ENCODE data around the gene CFHR2.
A peak's percentile ranks its signal among the peaks of the same experiment; 100 is the strongest.
"Not testable (repeated sequence)": the region's sequence is repeated elsewhere in the genome, so short reads cannot be mapped to it uniquely, and the experiment has no call there.

Gene CFHR2

GRCh38 chr1:196943568-196943967 lies at the start of gene CFHR2:
Gene CFHR2, plus strand, starts transcription at chr1:196943738. Its CDS starts 143 bp downstream, at chr1:196943881.
- DNase-seq = not testable (repeated sequence)

- DNase-seq = no peak
These were observed 47.2 kb upstream of the CFHR2 start for GRCh38 chr1:196896355-196896754.

GRCh38 chr1:196897158-196897828 lies 46.2 kb upstream of the CFHR2 start:
- DNase-seq = no peak

DNA sequence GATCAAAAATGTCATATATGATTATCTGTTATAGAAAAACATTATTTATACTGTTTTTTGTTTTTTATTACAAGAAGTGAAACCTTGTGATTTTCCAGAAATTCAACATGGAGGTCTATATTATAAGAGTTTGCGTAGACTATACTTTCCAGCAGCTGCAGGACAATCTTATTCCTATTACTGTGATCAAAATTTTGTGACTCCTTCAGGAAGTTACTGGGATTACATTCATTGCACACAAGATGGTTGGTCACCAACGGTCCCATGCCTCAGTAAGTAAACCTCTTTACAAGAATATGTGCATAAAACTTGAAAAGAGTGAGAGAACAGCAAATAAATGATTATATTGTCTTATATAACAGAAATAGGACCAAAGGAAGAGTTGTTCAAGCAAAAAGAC lies 41.2 kb upstream of the CFHR2 start:
- no peak for DNase-seq

- no peak for DNase-seq
These were observed 33.3 kb upstream of the CFHR2 start for GRCh38 chr1:196910215-196910614.

GRCh38 chr1:196912283-196912682 lies 31.3 kb upstream of the CFHR2 start:
- DNase-seq = not testable (repeated sequence)

GRCh38 chr1:196926839-196927238 lies 16.7 kb upstream of the CFHR2 start:
- DNase-seq = not testable (repeated sequence)

DNA sequence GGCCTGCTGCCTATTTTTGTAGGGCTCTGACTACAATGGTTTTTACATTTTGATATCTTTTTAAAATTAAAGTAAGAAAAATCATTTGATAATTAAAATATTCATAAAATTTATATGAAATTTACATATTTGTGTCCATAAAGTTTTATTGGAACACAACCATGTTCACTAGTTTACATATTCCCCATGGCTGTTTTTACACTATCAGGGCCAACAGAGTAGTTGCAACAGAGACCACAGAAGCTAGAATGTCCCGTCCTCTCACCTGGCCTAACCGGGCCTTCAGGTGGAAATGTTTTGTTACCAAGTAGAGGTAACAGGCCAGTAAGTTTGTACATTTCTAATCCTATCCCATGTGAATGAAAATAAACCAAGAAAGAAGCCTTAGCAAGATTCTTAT lies 10.7 kb upstream of the CFHR2 start:
- not testable (repeated sequence) for DNase-seq

DNA sequence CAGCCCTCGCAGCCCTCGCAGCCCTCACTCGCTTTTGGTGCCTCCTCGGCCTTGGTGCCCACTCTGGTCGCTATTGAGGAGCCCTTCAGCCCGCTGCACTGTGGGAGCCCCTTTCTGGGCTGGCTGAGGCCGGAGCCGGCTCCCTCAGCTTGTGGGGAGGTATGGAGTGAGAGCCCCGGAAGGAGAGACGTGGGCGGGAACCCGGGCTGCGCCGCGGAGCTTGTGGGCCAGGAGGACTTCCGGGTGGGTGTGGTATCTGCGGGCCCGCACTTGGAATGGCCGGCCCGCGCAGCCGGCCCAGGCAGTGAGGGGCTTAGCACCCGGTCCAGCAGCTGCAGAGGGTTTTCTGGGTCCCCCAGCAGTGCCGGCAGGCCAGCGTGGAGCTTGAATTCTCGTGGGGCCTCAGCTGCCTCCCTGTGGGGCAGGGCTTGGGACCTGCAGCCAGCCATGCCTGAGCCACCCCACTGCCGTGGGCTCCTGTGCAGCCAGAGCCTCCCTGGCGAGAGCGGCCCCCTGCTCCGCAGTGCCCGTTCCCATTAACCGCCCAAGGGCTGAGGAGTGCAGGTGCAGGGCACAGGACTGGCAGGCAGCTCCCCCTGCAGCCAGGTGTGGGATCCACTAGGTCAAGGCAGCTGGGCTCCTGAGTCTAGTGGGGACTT lies 9.9 kb upstream of the CFHR2 start:
- no peak for DNase-seq

DNA sequence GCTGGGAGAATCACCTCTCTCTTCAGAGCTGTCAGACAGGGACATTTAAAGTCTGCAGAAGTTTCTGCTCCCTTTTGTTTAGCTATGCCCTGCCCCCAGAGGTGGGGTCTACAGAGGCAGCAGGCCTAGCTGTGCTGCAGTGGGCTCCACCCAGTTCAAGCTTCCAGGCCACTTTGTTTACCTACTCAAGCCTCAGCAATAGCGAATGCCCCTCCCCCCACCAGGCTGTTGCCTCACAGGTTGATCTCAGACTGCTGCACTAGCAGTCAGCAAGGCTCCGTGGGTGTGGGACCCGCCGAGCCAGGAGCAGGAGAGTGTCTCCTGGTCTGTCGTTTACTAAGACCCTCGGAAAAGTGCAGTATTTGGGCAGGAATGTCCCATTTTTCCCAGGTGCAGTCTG lies 2.1 kb upstream of the CFHR2 start:
- not testable (repeated sequence) for DNase-seq

GRCh38 chr1:196951711-196952394 lies 8.3 kb downstream of the CFHR2 start:
- DNase-seq = no peak

DNA sequence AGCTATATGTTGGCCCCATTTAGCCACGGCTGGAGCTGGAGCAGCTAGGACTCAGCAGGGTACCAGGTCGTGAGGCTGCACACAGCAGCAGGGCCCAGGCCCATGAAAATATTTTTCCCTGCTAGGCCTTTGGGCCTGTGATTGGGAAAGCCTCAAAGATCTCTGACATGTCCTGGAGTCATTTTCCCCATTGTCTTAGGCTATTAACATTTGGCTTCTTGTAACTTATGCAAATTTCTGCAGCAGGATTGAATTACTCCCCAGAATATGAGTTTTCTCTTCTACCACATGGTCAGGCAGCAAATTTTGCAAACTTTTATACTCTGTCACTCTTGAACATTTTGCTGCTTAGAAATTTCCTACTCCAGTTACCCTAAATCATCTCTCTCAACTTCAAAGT lies 11.2 kb downstream of the CFHR2 start:
- no peak for DNase-seq

DNA sequence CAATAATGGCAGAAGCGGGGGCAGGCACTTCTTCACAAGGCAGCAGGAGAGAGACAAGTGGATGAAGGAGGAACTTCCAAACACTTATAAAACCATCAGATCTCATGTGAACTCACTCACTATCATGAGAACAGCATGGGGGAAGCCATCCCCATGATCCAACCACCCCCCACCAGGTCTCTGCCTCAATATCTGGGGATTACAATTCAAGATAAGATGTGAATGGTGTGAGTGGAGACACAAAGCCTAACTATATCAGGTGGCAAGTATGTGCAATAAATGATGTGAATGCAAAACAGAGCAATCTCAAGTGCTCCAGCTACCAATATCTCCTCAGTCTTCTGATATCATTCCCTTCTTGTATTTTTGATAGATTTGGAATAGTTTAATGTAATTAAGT lies 12.4 kb downstream of the CFHR2 start:
- DNase-seq = no peak

- no peak for DNase-seq
These were observed 17.3 kb downstream of the CFHR2 start for GRCh38 chr1:196960854-196961253.

GRCh38 chr1:196970182-196970581 lies 26.6 kb downstream of the CFHR2 start:
- DNase-seq = no peak

DNA sequence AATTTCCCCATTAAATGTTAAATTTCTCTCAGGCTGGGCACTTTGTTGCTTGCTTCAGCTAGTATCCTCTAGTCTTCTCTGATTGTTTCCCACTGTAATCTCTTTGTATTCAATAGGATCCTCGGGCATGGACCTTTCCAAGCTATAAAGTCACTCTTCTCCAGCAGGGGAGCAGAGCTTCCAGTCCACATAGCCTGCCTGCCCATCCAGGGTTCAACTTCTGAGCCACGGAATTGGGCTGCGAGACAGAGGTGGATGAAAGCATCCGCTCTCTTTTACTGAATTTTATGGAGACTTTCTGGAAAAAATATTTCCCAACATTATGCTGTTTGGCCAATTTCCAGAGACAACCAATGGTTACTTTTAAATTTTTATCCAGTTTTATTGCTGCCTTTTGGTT lies 32.7 kb downstream of the CFHR2 start:
- DNase-seq = no peak

GRCh38 chr1:196977278-196977677 lies 33.7 kb downstream of the CFHR2 start, which contains the start of gene CFHR5:
Gene CFHR5, plus strand, starts transcription at chr1:196977556. Its CDS starts 109 bp downstream, at chr1:196977665.
- no peak for DNase-seq

GRCh38 chr1:196980859-196981258 lies 37.3 kb downstream of the CFHR2 start:
- DNase-seq = no peak

DNA sequence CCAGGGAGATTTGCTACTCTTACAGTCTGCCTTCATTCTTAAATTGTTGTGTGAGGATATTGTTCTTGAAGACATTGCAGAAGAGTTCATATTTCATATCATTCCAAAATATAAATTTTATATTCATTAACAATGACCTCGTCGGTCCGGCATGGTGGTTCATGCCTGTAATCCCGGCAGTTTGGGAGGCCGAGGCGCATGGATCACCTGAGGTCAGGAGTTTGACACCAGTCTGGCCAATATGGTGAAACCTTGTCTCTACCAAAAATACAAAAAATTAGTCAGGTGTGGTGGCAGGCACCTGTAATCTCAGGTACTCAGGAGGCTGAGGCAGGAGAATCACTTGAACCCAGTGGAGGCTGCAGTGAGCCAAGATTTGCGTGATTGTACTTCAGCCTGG lies 38.7 kb downstream of the CFHR2 start:
- DNase-seq = not testable (repeated sequence)

- peak; percentile 75 for DNase-seq
These were observed 48.5 kb downstream of the CFHR2 start for GRCh38 chr1:196991919-196992651.

GRCh38 chr1:196993916-196994315 lies 50.4 kb downstream of the CFHR2 start:
- no peak for DNase-seq

- no peak for DNase-seq
These were observed 53.9 kb downstream of the CFHR2 start for GRCh38 chr1:196997423-196997822.

GRCh38 chr1:197001828-197002227 lies 58.3 kb downstream of the CFHR2 start:
- DNase-seq = no peak
